GM23338 (cell line): ENCODE results near the gene VDR.
A peak's percentile ranks its signal among the peaks of the same experiment; 100 is the strongest.

Experiments
- CTCF ChIP-seq, 2 experiments: fragments of 200-600 bp in 1 of 2; sonication (generic) in 1 of 2; conservative IDR thresholded peaks; 2 replicates each; pipeline versions ENCODE4 v1.5.1 to v1.6.1; 2016 to 2017; ENCODE audit warnings: antibody characterized with exemption in 2 of 2, low read depth in 2 of 2, mild to moderate bottlenecking in 2 of 2, moderate library complexity in 1 of 2
- EZH2phosphoT487 ChIP-seq: fragments of 200-600 bp; sonication (generic); IDR thresholded peaks from one replicate; pipeline ENCODE4 v1.8.1; 2018; ENCODE audit warnings: antibody characterized with exemption; ENCODE audit not compliant: unreplicated experiment

GRCh38 chr12:47837190-47838171, 67.3 kb downstream of the VDR start:
- TF ChIP-seq CTCF (conservative IDR thresholded peaks at IDR 0.05; ENCODE audit: low read depth in 2 of 2) (peak; percentile 94 to 95), EZH2phosphoT487 (no peak)
